Measurements from ENCODE around the gene MRPS30.

DNA sequence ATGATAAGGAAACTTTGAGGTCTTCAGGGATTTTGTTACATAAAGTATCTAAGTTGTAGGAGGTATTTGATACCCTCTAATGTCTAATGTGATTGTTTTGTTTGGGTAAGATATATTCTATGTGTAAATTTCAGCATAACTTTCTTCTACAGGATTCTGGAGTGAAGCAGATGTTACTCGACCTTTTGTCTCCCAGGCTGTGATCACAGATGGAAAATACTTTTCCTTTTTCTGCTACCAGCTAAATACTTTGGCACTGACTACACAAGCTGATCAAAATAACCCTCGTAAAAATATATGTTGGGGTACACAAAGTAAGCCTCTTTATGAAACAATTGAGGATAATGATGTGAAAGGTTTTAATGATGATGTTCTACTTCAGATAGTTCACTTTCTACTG is 6.0 kb downstream of the MRPS30 start:
- TF ChIP-seq, protein P1, sequence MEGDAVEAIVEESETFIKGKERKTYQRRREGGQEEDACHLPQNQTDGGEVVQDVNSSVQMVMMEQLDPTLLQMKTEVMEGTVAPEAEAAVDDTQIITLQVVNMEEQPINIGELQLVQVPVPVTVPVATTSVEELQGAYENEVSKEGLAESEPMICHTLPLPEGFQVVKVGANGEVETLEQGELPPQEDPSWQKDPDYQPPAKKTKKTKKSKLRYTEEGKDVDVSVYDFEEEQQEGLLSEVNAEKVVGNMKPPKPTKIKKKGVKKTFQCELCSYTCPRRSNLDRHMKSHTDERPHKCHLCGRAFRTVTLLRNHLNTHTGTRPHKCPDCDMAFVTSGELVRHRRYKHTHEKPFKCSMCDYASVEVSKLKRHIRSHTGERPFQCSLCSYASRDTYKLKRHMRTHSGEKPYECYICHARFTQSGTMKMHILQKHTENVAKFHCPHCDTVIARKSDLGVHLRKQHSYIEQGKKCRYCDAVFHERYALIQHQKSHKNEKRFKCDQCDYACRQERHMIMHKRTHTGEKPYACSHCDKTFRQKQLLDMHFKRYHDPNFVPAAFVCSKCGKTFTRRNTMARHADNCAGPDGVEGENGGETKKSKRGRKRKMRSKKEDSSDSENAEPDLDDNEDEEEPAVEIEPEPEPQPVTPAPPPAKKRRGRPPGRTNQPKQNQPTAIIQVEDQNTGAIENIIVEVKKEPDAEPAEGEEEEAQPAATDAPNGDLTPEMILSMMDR (IDR thresholded peaks at IDR 0.05; ENCODE audit: insufficient read depth, low read length, poor library complexity, severe bottlenecking) = no peak
- TF ChIP-seq EZH2phosphoT487 (conservative IDR thresholded peaks at IDR 0.05; ENCODE audit: low read length) = no peak

All from SU-DHL-6 (cell line).